ENCODE data around the gene MNDA. TPM values are rescaled to one million over a fixed set of nuclear protein-coding genes. Genes with fewer than 3 reads are reported as not detected.

The MNDA gene
- total RNA-seq, 6 experiments from 2014 or later = not detected

DNA sequence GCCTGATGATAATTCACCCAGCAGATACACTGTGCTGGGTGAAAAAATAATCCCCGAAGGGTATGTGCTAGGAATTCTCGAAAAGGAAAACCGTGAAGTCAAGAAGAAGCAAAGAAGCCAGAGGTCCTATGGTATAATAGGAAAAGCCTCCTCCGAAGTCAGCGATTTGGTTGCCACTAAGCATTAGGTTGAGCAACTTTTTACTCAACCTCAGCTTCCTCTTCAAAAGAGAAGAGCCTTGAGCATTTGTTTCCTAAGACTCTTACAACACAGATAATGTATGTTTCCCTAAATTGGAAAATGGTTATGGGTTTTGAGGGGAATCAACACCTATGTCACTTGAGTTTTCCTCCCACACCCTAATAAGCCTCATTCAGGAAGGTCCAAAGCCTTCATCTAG lies 21.3 kb upstream of the MNDA start:
- no peak overlapping the region for H3K4me3 Mint-ChIP-seq
- H3K4me1 Mint-ChIP-seq (ENCODE audit: low read depth) = no peaks in the 10 kb centered on the region
- no peaks in the 10 kb centered on the region for H3K27me3 Mint-ChIP-seq (ENCODE audit: insufficient read depth)
- no peaks in the 10 kb centered on the region for H3K36me3 Mint-ChIP-seq (ENCODE audit: low read depth)
- TF ChIP-seq, protein P1, sequence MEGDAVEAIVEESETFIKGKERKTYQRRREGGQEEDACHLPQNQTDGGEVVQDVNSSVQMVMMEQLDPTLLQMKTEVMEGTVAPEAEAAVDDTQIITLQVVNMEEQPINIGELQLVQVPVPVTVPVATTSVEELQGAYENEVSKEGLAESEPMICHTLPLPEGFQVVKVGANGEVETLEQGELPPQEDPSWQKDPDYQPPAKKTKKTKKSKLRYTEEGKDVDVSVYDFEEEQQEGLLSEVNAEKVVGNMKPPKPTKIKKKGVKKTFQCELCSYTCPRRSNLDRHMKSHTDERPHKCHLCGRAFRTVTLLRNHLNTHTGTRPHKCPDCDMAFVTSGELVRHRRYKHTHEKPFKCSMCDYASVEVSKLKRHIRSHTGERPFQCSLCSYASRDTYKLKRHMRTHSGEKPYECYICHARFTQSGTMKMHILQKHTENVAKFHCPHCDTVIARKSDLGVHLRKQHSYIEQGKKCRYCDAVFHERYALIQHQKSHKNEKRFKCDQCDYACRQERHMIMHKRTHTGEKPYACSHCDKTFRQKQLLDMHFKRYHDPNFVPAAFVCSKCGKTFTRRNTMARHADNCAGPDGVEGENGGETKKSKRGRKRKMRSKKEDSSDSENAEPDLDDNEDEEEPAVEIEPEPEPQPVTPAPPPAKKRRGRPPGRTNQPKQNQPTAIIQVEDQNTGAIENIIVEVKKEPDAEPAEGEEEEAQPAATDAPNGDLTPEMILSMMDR (IDR thresholded peaks at IDR 0.05) = no peak
- no peak for DNase-seq
- H3K9me3 Mint-ChIP-seq = peaks cover 7% of the 10 kb centered on the region; the same call in 1 of the 2 replicates
- no peak overlapping the region for H3K27ac Mint-ChIP-seq

DNA sequence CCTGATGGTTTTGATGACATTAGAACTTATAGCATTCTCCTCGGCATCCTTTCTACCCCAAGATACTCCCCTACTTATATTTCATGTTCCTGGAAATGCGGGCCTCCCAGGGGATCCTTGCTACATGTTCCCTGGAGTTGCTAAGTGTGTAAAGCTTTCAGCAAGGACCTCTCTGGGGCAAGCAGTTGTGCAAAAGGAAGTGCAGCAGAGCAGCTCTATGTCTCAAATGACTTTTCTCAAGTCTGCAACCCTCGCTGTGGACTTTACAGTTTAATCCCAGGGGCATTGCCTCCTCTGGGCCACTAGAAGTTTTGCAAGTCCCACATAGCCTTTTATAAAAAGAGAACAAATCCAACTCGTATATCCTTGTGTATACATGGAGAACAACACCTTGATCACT lies 20.8 kb upstream of the MNDA start:
- no peak overlapping the region for H3K27ac Mint-ChIP-seq
- H3K36me3 Mint-ChIP-seq (ENCODE audit: low read depth) = no peaks in the 10 kb centered on the region
- H3K4me1 Mint-ChIP-seq (ENCODE audit: low read depth) = no peaks in the 10 kb centered on the region
- no peak for DNase-seq
- peaks cover 7% of the 10 kb centered on the region; the same call in 1 of the 2 replicates for H3K9me3 Mint-ChIP-seq
- TF ChIP-seq, protein P1 (IDR thresholded peaks at IDR 0.05) = no peak
- H3K27me3 Mint-ChIP-seq (ENCODE audit: insufficient read depth) = no peaks in the 10 kb centered on the region
- H3K4me3 Mint-ChIP-seq = no peak overlapping the region

DNA sequence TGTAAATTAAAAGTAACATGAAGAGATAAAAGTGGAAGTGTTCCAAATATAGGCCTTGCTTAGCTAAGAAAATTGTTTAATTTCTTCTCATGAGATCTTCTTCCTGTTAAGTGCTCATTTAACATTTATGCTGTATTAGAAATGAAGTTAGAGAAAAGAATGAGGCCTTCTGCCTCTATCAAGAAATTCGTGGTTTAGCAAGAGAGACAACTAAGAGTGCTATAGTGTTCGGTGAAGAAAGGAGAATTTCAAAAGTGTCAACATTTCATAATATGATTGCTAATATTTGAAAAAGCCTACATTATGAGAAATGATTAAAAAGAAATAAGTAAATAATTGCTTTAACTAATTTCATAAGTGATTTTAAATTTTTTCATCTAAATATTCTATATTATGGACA lies 18.8 kb upstream of the MNDA start:
- TF ChIP-seq, protein P1 (IDR thresholded peaks at IDR 0.05) = no peak
- Mint-ChIP-seq H3K36me3 (ENCODE audit: low read depth) (no peaks in the 10 kb centered on the region), H3K4me3 (no peak overlapping the region), H3K9me3 (peaks cover 16% of the 10 kb centered on the region; the same call in 1 of the 2 replicates), H3K27ac (no peak overlapping the region), H3K27me3 (ENCODE audit: insufficient read depth) (no peaks in the 10 kb centered on the region), H3K4me1 (ENCODE audit: low read depth) (no peaks in the 10 kb centered on the region)
- no peak for DNase-seq

- H3K9me3 Mint-ChIP-seq = peaks cover 16% of the 10 kb centered on the region; the same call in 1 of the 2 replicates
- TF ChIP-seq, protein P1 (IDR thresholded peaks at IDR 0.05) = no peak
Observed at GRCh38 chr1:158813164-158813563, 18.0 kb upstream of the MNDA start.

GRCh38 chr1:158814970-158815369 lies 16.2 kb upstream of the MNDA start:
- Mint-ChIP-seq H3K4me1 (ENCODE audit: low read depth) (no peaks in the 10 kb centered on the region), H3K27ac (no peak overlapping the region), H3K9me3 (peaks cover 22% of the 10 kb centered on the region), H3K36me3 (ENCODE audit: low read depth) (no peaks in the 10 kb centered on the region), H3K27me3 (ENCODE audit: insufficient read depth) (no peaks in the 10 kb centered on the region), H3K4me3 (no peak overlapping the region)
- TF ChIP-seq, protein P1 (IDR thresholded peaks at IDR 0.05) = no peak
- no peak for DNase-seq

More at GRCh38 chr1:158813164-158813563, 18.0 kb upstream of the MNDA start:
- Mint-ChIP-seq H3K27me3 (ENCODE audit: insufficient read depth) (no peaks in the 10 kb centered on the region), H3K36me3 (ENCODE audit: low read depth) (no peaks in the 10 kb centered on the region), H3K4me1 (ENCODE audit: low read depth) (no peaks in the 10 kb centered on the region), H3K27ac (no peak overlapping the region), H3K4me3 (no peak overlapping the region)
- DNase-seq = no peak

DNA sequence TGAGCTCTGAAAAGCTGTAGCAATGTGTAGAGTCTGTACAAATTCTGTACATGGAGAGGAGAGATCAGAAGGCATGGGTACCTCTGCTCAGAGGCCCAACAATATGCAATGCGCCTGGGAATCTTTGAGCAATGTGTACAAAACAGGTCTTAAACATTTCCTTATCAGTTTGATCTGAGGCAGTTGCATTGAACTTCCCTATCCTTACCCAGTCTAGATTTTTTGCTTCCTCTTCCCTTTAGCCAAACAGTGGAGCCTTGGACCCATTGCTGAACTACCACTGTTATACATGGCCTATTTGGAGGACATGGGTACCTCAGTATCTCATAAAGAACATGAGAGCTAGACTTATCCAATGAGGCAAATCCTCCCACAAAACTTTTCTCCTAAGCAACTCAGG lies 12.6 kb upstream of the MNDA start:
- TF ChIP-seq, protein P1 (IDR thresholded peaks at IDR 0.05) = no peak
- H3K27me3 Mint-ChIP-seq (ENCODE audit: insufficient read depth) = no peaks in the 10 kb centered on the region
- H3K4me3 Mint-ChIP-seq = no peak overlapping the region
- no peak overlapping the region for H3K27ac Mint-ChIP-seq
- no peak for DNase-seq
- no peaks in the 10 kb centered on the region for H3K4me1 Mint-ChIP-seq (ENCODE audit: low read depth)
- no peaks in the 10 kb centered on the region for H3K36me3 Mint-ChIP-seq (ENCODE audit: low read depth)
- H3K9me3 Mint-ChIP-seq = peaks cover 33% of the 10 kb centered on the region
